ENCODE measurements around the gene MRPS18B. TPM values are rescaled to one million over a fixed set of nuclear protein-coding genes. Genes with fewer than 3 reads are reported as not detected.
A peak's percentile ranks its signal among the peaks of the same experiment; 100 is the strongest.

The MRPS18B gene
- total RNA-seq, 1 experiment from 2014 or later, result 112 TPM

- DNase-seq (ENCODE audit: low read depth, low spot score), result peak; percentile 87
- Histone ChIP-seq H3K9ac (ENCODE audit: low read length) (peak within 1 kb of the TSS; percentile 96), H3K27me3 (ENCODE audit: insufficient read depth, low read length) (no peaks in the 10 kb centered on the region), H3K36me3 (ENCODE audit: control insufficient read depth in 1 of 2, insufficient read depth in 2 of 2, low read length in 2 of 2) (peaks cover 12 to 15% of the 10 kb centered on the region in 2 experiments; a peak in 3 of 4 replicates), H4K20me1 (ENCODE audit: insufficient read depth) (no peaks in the 10 kb centered on the region), H3K9me2 (ENCODE audit: insufficient read depth) (no peaks in the 10 kb centered on the region), H2AFZ (ENCODE audit: low read depth, low read length, poor library complexity, severe bottlenecking) (no peak within 1 kb of the TSS), H3K79me2 (ENCODE audit: insufficient read depth, low read length) (peaks cover 23% of the 10 kb centered on the region), H3K4me2 (ENCODE audit: low read length) (peak within 1 kb of the TSS; percentile 82), H3K9me3 (ENCODE audit: control insufficient read depth in 1 of 2, insufficient read depth in 1 of 2, low read depth in 1 of 2, low read length in 2 of 2) (no peaks in the 10 kb centered on the region), H3K4me3 (replicated peaks in 1 of 2; ENCODE audit: low read depth in 1 of 2, low read length in 2 of 2) (peak within 1 kb of the TSS; percentile 85 to 92), H3K4me1 (ENCODE audit: control insufficient read depth in 1 of 2, insufficient read depth in 2 of 2, low read length in 2 of 2) (peaks cover 6 to 15% of the 10 kb centered on the region in 2 experiments), H3K27ac (ENCODE audit: low read depth, low read length) (peak within 1 kb of the TSS; percentile 94)
- peak; percentile 81 for ATAC-seq
- ChIA-PET CTCF (interaction anchor here (0.6 kb wide), 1 partner anchor 84 kb away, joined by 6 read pairs; no protein-coding TSS in a partner anchor), POLR2A (interaction anchor here (1.3 kb wide), 2 partner anchors 32 to 84 kb away, joined by 3 to 4 read pairs; no protein-coding TSS in a partner anchor), RAD21 (ENCODE audit: low non-redundant PET in 1 of 2, low total read pairs in 2 of 2, uncharacterized antibody in 2 of 2, unreplicated experiment in 2 of 2) (interaction anchor here in 1 of 2 experiments (1.0 kb wide), 1 partner anchor 84 kb away, joined by 4 read pairs; no protein-coding TSS in a partner anchor)
- TF ChIP-seq RAD21 (IDR thresholded peaks at IDR 0.05; ENCODE audit: low read depth), result no peak
- TF ChIP-seq EGR1 (IDR thresholded peaks at IDR 0.05; ENCODE audit: low read depth), result 0 out of 2 replicates have a peak, but pooled peaks have one; percentile 40
- TSS peak; percentile 61 for BruUV-seq (replicated peaks)
- intact Hi-C loops (cut with micrococcal nuclease), result no loop called here
These were observed 29.0 kb downstream of the MRPS18B start, which contains the start of gene C6orf136 for GRCh38 chr6:30646450-30647241. C6orf136 (plus strand) TSS chr6:30647133; CDS start chr6:30647232, 99 bp downstream.

GRCh38 chr6:30647242-30648116 is 29.8 kb downstream of the MRPS18B start:
- Histone ChIP-seq H3K27ac (ENCODE audit: low read depth, low read length) (peak overlapping the region; percentile 94), H3K9ac (ENCODE audit: low read length) (peak overlapping the region; percentile 96), H3K27me3 (ENCODE audit: insufficient read depth, low read length) (no peaks in the 10 kb centered on the region), H3K4me3 (replicated peaks in 1 of 2; ENCODE audit: low read depth in 1 of 2, low read length in 2 of 2) (peak overlapping the region; percentile 85 to 92), H3K79me2 (ENCODE audit: insufficient read depth, low read length) (peaks cover 23% of the 10 kb centered on the region), H3K4me2 (ENCODE audit: low read length) (peak overlapping the region; percentile 82), H3K9me2 (ENCODE audit: insufficient read depth) (no peaks in the 10 kb centered on the region), H3K36me3 (ENCODE audit: control insufficient read depth in 1 of 2, insufficient read depth in 2 of 2, low read length in 2 of 2) (peaks cover 20% of the 10 kb centered on the region in 2 experiments; a peak in 3 of 4 replicates), H4K20me1 (ENCODE audit: insufficient read depth) (no peaks in the 10 kb centered on the region), H2AFZ (ENCODE audit: low read depth, low read length, poor library complexity, severe bottlenecking) (no peak overlapping the region), H3K4me1 (ENCODE audit: control insufficient read depth in 1 of 2, insufficient read depth in 2 of 2, low read length in 2 of 2) (peaks cover 6 to 15% of the 10 kb centered on the region in 2 experiments), H3K9me3 (ENCODE audit: control insufficient read depth in 1 of 2, insufficient read depth in 1 of 2, low read depth in 1 of 2, low read length in 2 of 2) (no peaks in the 10 kb centered on the region)
- ChIA-PET POLR2A (interaction anchor here (1.0 to 1.3 kb wide), 2 partner anchors 30 to 83 kb away, joined by 3 read pairs; partner anchors contain the start of genes MRPS18B and PPP1R10), CTCF (no interaction called here), RAD21 (ENCODE audit: low non-redundant PET in 1 of 2, low total read pairs in 2 of 2, uncharacterized antibody in 2 of 2, unreplicated experiment in 2 of 2) (interaction anchor here in 1 of 2 experiments (1.0 kb wide), 1 partner anchor 83 kb away, joined by 4 read pairs; no protein-coding TSS in a partner anchor)
- intact Hi-C loops (cut with micrococcal nuclease), result no loop called here
- ATAC-seq (peak; percentile 80), DNase-seq (ENCODE audit: low read depth, low spot score) (peak; percentile 37)
- BruUV-seq (replicated peaks), result no TSS peak
- TF ChIP-seq CEBPB (IDR thresholded peaks at IDR 0.05; ENCODE audit: low read depth) (no peak), ELF1 (IDR thresholded peaks at IDR 0.05; ENCODE audit: borderline replicate concordance, low read depth) (no peak), CBX3 (IDR thresholded peaks at IDR 0.05; ENCODE audit: low read depth) (no peak), JUND (IDR thresholded peaks at IDR 0.05) (no peak), ZFX (IDR thresholded peaks at IDR 0.05) (peak; percentile 81), YY1 (IDR thresholded peaks at IDR 0.05; ENCODE audit: extremely low read depth, insufficient replicate concordance, low read depth, low read length) (peak; percentile 53), POLR2A (IDR thresholded peaks at IDR 0.05; ENCODE audit: borderline replicate concordance, extremely low read depth, insufficient read depth, insufficient read length) (peak; percentile 41), REST (IDR thresholded peaks at IDR 0.05; ENCODE audit: low read depth) (no peak), ATF3 (IDR thresholded peaks at IDR 0.05) (no peak), EZH2 (IDR thresholded peaks at IDR 0.05) (no peak), ZNF274 (IDR thresholded peaks at IDR 0.05; ENCODE audit: low read depth, low read length) (no peak), MAX (IDR thresholded peaks at IDR 0.05) (peak; percentile 77; the same call in 1 of the 2 replicates)
